Spleen (tissue), 7 donors: Measurements from ENCODE around the gene LYZL4.

Experiments used
- POLR2A ChIP-seq, 3 donors: fragments of 450-650 bp; IDR thresholded peaks; one replicate each; pipeline ENCODE4 v1.5.1; 2017; ENCODE audit warnings: antibody characterized with exemption in 3 of 3, mild to moderate bottlenecking in 1 of 3
- TF ChIP-seq, protein P1 (sequence below), 11 experiments: fragments of 200-600 bp in 7 of 11; fragments of 450-650 bp in 4 of 11; sonication (generic) in 4 of 11; IDR thresholded peaks in 8 of 11; conservative IDR thresholded peaks in 3 of 11; 1 replicate in 7 of 11; 2 replicates in 4 of 11; pipeline versions ENCODE4 v1.4.0 to v1.8.0; 2016 to 2021; ENCODE audit warnings: antibody characterized with exemption in 11 of 11, inconsistent platforms in 4 of 11, mild to moderate bottlenecking in 1 of 11
- donor health status: DM: no; HTN: no; CAD: no; lungs with moderate emphysema.
- donor health status: DM: no; HTN: no; CAD: no.
- donor health status: DM: no; HTN: no; CAD: no.

DNA sequence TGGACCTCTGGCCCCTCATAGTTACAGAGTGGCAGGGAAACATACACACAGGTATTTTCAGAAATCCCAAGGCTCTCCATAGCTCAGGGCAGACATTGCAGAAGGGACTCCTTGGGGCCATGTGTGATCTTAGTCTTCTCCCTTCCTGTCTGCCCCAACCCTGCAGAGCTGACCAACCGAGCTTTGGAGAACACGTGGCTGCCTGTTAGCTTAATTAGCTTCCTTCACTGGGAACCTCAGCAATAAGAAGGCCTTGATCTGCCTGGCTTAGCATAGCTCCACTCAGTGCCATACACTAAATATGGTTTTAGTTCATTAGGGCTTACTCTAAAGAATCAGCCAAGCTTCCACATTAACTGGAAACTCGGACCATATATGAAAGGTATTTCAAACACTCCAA lies 12.3 kb downstream of the LYZL4 start:
- TF ChIP-seq, protein P1, sequence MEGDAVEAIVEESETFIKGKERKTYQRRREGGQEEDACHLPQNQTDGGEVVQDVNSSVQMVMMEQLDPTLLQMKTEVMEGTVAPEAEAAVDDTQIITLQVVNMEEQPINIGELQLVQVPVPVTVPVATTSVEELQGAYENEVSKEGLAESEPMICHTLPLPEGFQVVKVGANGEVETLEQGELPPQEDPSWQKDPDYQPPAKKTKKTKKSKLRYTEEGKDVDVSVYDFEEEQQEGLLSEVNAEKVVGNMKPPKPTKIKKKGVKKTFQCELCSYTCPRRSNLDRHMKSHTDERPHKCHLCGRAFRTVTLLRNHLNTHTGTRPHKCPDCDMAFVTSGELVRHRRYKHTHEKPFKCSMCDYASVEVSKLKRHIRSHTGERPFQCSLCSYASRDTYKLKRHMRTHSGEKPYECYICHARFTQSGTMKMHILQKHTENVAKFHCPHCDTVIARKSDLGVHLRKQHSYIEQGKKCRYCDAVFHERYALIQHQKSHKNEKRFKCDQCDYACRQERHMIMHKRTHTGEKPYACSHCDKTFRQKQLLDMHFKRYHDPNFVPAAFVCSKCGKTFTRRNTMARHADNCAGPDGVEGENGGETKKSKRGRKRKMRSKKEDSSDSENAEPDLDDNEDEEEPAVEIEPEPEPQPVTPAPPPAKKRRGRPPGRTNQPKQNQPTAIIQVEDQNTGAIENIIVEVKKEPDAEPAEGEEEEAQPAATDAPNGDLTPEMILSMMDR (IDR thresholded peaks at IDR 0.05 in 8 of 11, conservative IDR thresholded peaks at IDR 0.05 in 3 of 11), result no peak
- TF ChIP-seq POLR2A (IDR thresholded peaks at IDR 0.05), result no peak
